ENCODE results near the gene PGM1.

The PGM1 gene

GRCh38 chr1:63593303-63593885 lies at the start of gene PGM1:
TSS of gene PGM1 (plus strand) at chr1:63593411. CDS start at chr1:63593489, 78 bp downstream.
- TF ChIP-seq CTCF (IDR thresholded peaks at IDR 0.05) = no peak
- H3K4me3 Mint-ChIP-seq = peak within 1 kb of the TSS; percentile 91
- peak within 1 kb of the TSS; percentile 92 for H3K27ac Mint-ChIP-seq
- H3K9me3 Mint-ChIP-seq = no peaks in the 10 kb centered on the region
- H3K27me3 Mint-ChIP-seq (ENCODE audit: low read depth, poor library complexity) = peaks cover 14% of the 10 kb centered on the region
- H3K4me1 Mint-ChIP-seq = peaks cover 22% of the 10 kb centered on the region
- H3K36me3 Mint-ChIP-seq (ENCODE audit: low read depth) = peaks cover 20% of the 10 kb centered on the region
- DNase-seq = peak; percentile 85

- Mint-ChIP-seq H3K9me3 (peaks cover 6% of the 10 kb centered on the region), H3K27ac (no peak overlapping the region), H3K4me1 (no peaks in the 10 kb centered on the region), H3K36me3 (ENCODE audit: low read depth) (peaks cover 63% of the 10 kb centered on the region), H3K27me3 (ENCODE audit: low read depth, poor library complexity) (no peaks in the 10 kb centered on the region), H3K4me3 (no peak overlapping the region)
- no peak for DNase-seq
- no peak for TF ChIP-seq CTCF (IDR thresholded peaks at IDR 0.05)
These were observed 47.4 kb upstream of the PGM1 start for GRCh38 chr1:63545780-63546179.

- Mint-ChIP-seq H3K4me3 (no peak overlapping the region), H3K9me3 (peaks cover 4% of the 10 kb centered on the region), H3K36me3 (ENCODE audit: low read depth) (peaks cover 54% of the 10 kb centered on the region), H3K4me1 (no peaks in the 10 kb centered on the region), H3K27ac (no peak overlapping the region), H3K27me3 (ENCODE audit: low read depth, poor library complexity) (no peaks in the 10 kb centered on the region)
- no peak for DNase-seq
- TF ChIP-seq CTCF (IDR thresholded peaks at IDR 0.05) = no peak
These were observed 45.5 kb upstream of the PGM1 start for GRCh38 chr1:63547621-63548294.

- no peak for DNase-seq
- no peak for TF ChIP-seq CTCF (IDR thresholded peaks at IDR 0.05)
- Mint-ChIP-seq H3K27me3 (ENCODE audit: low read depth, poor library complexity) (no peaks in the 10 kb centered on the region), H3K36me3 (ENCODE audit: low read depth) (peaks cover 49% of the 10 kb centered on the region), H3K27ac (no peak overlapping the region), H3K4me3 (no peak overlapping the region), H3K4me1 (no peaks in the 10 kb centered on the region), H3K9me3 (no peaks in the 10 kb centered on the region)
These were observed 44.9 kb upstream of the PGM1 start for GRCh38 chr1:63548303-63548702.

- Mint-ChIP-seq H3K4me3 (no peak overlapping the region), H3K27me3 (ENCODE audit: low read depth, poor library complexity) (no peaks in the 10 kb centered on the region), H3K27ac (no peak overlapping the region), H3K36me3 (ENCODE audit: low read depth) (peaks cover 51% of the 10 kb centered on the region), H3K9me3 (no peaks in the 10 kb centered on the region), H3K4me1 (no peaks in the 10 kb centered on the region)
- no peak for DNase-seq
- TF ChIP-seq CTCF (IDR thresholded peaks at IDR 0.05) = no peak
These were observed 44.3 kb upstream of the PGM1 start for GRCh38 chr1:63548877-63549276.

GRCh38 chr1:63555480-63555879 lies 37.7 kb upstream of the PGM1 start:
- TF ChIP-seq CTCF (IDR thresholded peaks at IDR 0.05) = no peak

More at GRCh38 chr1:63555480-63555879, 37.7 kb upstream of the PGM1 start:
- no peak overlapping the region for H3K27ac Mint-ChIP-seq
- no peak for DNase-seq
- no peaks in the 10 kb centered on the region for H3K27me3 Mint-ChIP-seq (ENCODE audit: low read depth, poor library complexity)
- H3K9me3 Mint-ChIP-seq = no peaks in the 10 kb centered on the region
- H3K4me3 Mint-ChIP-seq = no peak overlapping the region
- H3K36me3 Mint-ChIP-seq (ENCODE audit: low read depth) = peaks cover 22% of the 10 kb centered on the region
- H3K4me1 Mint-ChIP-seq = no peaks in the 10 kb centered on the region
